Islet of Langerhans (tissue), 1 donor: ENCODE measurements around the gene BTBD10.

Experiments used
- FAIRE-seq: peaks from one replicate; lab custom pipeline; 2011; peaks lifted over from hg19 to GRCh38; lab: Jason Lieb, UNC

Gene BTBD10

DNA sequence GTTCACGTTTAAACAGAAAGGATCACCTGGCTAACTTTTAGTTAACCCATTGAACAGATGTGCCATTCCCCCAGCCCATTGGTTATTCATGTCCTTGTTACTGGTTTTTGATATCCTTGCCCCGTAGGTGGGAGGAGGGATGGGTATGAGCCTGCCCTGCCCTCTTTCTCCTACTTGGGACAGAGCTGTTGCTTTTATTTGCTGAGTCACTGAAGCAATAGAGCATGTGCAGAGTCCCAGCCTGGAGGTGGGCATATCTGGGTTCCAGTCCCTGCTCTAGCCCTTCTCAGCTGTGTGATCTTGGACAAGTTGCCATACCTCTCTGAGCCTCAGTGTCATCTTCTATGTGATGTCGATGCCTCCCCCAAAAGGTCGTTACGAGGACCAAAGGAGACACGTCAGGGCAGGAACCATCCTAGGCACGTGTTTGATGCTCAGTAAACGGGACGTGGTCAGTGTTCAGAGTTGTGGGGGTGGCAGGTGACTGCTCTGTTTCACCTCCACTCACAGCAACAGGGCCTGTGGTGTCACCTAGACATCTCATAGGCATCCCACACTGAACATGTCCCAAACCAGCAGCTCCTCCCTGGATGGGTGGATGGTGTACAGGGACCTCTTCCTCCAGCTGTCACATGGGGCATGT lies 124.5 kb downstream of the BTBD10 start:
- no peak for FAIRE-seq

DNA sequence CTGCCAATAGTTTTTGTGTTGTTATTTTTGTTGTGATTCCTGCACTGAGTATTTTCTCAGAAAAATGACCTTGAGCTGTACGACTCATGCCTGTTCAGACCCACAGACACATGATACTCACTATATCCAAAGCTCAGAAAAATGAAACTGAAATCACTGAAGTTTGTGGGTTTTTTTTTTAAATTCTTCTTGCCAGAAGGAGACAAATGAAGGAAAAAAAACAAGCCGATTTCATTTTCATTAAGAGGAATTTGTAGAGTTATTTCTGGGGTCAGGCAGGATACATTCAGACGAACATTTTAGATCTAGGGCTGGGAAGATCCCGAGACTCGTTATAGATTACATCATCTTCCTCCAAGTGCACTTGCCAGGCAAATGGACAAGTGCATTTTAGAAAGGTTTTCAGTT lies 125.0 kb downstream of the BTBD10 start:
- no peak for FAIRE-seq
